A204.1 (cell line): ENCODE measurements around the gene PITHD1.
"Not testable (repeated sequence)": the region's sequence is repeated elsewhere in the genome, so short reads cannot be mapped to it uniquely, and the experiment has no call there.

Experiments
- FAIRE-seq: peaks from 2 replicates; lab custom pipeline; 2012; peaks lifted over from hg19 to GRCh38; lab: Jason Lieb, UNC

Gene PITHD1

DNA sequence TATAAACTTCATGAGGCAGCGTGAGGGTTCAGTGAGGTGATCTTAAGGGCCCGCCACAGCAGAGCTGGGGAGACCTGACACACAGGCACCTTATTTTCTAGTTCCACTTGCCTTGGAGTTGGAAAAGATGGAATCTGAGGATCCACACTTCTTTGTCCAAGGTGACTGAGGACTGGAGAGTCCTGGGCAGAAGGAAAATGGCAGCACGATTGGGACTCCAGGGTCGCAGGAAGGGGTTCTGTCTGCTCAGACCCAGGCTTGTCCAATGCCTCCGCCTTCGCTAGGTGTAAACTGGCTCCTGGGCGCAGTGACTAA, 21.0 kb downstream of the PITHD1 start:
- FAIRE-seq, result no peak

DNA sequence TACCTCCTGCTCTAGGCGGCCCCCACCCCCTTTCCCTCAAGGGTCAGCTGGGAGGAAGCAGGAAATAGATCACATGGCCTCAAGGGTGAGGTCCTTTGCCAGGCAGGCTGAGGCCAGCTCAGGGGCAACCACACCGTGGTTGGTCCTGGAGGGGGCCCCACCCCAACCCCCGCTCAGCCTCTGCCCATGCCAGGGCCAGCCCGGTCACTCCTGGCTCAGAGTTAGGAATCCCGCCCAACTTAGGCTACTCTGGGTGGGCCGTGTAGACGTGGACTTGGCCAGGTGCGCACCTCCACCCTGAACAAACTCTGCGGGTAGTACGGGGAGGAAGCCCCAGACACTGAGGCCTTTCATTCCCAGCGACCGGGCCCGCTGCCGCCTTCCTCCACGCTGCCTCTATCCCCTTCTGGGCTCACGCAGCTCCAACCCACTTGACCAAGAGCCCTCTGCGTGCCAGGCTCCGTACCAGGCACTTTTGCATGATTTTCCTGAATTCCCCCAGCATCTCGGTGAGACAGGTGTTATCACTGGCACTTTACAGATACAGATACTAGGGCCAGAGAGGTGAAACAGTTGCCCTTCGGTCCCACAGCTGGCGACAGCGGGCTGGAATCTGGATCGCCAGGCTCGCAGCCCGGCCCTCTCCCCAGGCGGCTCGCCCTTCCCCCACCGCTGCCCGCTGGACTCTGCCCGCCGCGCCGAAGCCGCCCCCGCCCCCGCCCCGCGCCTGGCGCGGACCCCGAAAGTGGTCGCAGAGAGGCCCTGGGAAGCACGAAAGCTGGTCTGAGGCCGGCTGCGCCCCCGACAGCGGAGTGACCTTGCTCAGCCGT, 21.6 kb downstream of the PITHD1 start:
- no peak for FAIRE-seq

DNA sequence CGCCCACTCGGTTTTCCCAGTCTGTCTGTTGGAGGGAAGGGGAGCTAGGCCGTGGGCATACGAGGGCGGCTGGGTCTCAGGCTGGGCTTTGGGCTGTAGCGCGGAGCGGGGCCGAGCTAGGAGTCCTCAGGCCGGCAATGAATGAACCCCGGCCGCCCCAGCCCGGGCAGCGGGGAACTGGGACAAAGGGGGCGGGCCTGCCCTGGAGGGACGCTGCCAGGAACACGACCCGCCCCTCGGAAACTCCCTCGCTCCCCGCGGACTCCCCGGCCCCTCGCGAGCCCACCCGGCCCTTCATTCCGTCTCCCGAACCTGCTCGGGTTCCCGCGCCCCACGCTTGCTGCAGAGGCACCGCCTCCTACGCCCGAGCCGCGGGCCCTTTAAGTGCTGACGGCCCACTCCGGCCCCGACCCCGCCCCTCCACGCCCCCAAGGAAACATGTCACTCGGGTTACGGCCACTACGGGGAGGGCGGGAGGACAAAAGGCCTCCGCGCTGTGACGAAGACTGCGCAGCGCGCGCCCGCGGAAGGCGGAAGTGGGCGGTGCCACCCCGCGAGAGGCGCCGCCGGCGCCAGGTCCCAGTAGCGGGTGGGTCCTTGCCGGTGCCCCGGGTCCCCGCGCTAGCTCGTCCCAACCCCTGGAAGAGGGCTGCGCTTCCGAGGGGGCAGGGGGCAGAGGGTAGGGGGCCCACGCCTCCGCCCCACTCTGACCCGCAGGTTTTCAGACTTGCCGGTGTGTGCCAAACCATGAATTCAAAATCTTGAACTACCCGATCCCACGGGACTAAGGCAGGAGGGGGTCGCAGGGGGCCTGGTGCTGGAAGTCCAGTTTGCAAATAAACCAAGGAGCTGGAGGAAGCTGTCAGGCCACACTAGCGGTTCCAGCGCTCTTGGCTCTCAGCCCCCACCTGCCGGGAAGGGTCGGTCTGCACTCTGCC, 22.5 kb downstream of the PITHD1 start, which contains the start of gene GALE:
GALE (minus strand) TSS at position 355 of the 938 bp plus-strand sequence. CDS start 1,747 bp downstream, outside the sequence.
- FAIRE-seq, result no peak

DNA sequence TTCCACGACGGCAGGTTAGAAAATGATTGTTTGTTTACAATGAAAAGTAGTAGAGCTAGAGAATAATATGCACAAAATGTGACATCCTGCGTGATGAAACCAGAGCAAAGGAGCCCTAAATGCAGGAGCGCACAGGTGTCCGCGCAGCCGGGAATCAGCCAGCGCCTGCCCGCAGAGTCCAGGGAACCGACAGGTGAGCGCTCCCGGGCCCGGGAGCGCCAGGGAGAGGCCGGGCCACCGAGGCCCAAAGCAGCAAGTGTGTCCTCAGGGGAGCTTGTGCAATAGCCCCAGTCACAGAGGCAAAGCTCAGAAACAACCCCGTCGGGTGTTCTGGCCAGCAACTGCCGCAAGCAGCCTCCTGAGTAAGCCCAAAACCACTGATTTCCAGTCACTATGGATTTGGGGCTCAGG, 23.1 kb downstream of the PITHD1 start:
- no peak for FAIRE-seq

DNA sequence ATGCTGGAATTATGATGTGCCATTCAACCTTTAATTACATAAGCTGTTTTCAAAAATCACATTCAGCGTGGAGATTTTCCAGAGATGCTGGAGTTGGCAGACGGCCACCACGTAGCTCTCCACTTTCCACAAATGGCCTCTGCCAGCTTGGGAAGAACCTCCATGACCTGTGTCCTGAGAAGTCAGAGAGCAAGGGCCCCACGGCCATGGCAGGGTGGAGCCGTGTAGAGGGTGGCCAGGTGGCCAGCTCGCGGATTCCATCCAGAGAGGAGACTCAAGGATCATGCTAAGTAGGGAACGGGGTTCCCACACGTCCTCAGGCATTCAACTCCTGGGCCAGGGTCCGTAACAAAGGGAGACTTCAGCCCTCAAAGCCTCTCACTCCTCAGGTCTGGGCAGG, 23.7 kb downstream of the PITHD1 start:
- no peak for FAIRE-seq

DNA sequence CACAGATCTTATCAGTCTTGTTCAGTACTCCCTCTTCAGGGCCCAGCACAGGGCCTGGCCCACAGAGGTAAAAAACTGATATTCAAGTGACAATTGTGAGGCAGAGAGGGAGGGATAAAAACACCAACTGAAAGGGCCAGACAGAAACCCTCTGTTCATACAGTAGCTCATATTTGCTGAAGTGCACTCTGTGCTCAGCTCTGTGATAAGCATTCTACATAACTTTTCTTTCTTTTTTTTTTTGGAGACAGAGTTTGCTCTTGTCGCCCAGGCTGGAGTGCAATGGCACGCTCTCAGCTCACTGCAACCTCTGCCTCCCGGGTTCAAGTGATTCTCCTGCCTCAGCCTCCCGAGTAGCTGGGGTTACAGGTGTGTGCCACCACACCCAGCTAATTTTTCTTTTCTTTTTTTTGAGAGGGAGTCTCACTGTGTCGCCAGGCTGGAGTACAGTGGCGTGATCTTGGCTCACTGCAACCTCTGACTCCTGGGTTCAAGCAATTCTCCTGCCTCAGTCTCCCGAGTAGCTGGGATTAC, 24.7 kb downstream of the PITHD1 start:
- FAIRE-seq, result not testable (repeated sequence)

DNA sequence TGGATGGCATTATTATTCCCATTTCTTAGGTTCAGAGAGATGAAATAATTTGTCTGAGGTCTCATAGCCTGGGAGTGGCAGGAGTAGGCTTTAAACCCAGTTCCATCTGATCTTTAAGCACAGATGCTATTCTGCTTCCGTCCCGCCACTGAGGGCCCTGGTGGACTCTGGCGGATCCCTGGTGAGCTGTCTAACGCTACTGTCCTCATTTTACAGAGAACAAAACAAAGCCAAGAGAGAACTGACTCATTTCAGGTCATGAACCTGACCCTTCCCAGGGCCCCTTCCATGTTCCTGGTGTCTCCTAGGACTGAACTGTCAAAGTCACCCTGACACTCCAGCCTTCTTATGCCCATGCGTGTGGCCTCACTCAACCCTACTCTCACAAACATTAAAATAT, 25.5 kb downstream of the PITHD1 start:
- FAIRE-seq, result no peak

DNA sequence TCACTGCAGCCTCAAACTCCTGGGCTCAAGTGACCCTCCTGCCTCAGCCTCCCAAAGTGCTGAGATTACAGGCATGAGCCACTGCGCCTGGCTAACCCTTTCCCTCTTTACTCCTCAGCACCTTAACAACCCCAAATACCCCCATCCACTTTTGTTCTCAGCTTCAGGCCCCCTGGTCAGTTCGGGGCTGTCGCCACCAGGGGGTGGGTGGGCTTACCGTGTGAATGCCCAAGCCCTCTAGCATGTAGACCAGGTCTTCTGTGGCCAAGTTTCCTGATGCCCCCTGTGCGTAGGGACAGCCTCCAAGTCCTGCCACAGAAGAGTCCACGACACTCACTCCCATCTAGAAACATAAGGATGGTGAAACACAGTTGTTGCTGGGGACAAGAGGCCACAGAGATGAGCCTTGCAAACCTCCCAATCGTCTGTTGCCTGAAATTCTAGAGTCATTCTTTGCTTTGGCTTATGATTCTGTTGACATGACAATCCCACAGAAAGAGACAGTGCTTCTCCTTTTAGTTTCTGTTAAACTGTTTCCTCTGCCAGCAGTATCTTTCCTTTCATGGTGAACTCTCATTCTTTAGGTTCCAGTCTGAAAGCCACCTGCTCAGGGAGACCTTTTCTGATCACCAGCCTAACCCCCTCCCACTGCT, 26.1 kb downstream of the PITHD1 start:
- no peak for FAIRE-seq

DNA sequence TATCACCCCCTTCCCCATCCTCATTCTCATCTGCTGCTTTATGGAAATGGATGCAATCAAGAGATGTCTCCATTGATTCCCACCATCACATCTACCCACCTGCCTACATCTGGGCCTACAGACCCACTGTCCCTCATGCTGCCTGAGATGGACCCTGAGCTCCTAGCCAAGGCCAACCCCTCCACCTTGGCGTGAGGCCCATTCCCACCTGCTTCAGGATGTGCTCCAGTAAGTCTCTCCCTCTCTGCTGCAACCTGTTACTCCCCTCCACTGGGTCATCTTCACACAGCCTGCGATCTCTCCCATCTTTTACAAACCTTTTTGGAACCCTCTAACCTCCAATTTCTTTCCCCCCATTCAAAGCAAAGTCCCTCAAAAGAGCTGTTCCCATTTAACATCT, 26.8 kb downstream of the PITHD1 start:
- no peak for FAIRE-seq

DNA sequence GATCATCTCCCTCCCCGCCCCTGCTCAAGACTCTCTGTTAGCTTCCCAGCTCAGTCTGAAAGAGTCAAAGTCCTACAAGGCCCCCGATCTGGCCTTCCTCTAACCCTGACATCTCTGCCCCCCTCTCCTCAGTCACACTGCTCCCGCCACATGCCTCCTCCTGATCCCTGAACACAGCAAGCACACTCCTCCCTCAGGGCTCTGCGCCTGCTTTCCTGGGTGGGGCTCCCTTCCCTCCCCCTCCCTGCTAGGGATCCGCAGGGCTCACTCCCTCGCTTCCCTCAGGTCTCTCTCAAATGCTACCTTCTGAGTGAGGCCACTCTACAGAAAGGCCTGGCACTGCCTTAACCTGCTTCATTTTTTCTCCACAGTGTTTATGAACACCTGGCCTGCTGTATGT, 28.1 kb downstream of the PITHD1 start:
- FAIRE-seq, result no peak

DNA sequence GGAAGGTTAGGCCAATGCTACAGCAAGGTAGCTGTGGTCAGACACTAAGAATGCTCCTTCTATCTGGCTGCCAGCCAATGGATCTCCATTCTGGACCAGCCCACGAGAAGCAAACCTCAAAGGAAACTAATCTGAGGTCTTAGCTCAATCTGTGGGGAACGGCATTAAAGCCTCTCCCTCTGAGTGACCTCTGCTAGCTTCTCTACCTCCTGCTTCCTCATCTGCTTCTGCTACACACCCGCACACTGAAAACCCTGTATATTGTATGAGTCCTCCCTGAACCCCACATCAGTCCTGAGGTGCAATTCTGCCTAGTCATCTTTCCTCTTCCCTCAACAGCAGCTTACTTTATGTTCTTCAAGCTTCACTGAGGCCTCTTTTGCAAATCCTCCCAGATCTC, 29.2 kb downstream of the PITHD1 start:
- no peak for FAIRE-seq

DNA sequence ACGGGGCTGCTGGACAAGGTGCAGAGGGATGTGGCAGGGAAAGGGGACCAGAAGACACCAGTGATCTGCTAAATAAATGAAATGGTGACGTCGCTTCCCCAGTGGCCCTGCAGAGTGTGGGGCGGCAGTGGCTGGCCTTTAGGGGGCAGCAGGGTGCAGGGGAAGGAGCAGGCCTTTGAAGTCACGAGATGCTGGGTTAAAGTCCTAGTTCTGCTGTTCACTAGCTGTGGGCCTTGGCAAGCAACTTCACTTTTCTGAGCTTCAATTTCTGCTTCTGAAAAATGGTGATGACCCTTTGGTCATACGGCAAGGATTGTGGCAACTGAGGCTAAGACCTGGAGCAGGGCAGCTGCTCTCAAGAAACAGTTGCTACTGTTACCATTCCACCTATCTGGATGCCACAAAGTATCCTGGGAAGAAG, 31.5 kb downstream of the PITHD1 start:
- no peak for FAIRE-seq

DNA sequence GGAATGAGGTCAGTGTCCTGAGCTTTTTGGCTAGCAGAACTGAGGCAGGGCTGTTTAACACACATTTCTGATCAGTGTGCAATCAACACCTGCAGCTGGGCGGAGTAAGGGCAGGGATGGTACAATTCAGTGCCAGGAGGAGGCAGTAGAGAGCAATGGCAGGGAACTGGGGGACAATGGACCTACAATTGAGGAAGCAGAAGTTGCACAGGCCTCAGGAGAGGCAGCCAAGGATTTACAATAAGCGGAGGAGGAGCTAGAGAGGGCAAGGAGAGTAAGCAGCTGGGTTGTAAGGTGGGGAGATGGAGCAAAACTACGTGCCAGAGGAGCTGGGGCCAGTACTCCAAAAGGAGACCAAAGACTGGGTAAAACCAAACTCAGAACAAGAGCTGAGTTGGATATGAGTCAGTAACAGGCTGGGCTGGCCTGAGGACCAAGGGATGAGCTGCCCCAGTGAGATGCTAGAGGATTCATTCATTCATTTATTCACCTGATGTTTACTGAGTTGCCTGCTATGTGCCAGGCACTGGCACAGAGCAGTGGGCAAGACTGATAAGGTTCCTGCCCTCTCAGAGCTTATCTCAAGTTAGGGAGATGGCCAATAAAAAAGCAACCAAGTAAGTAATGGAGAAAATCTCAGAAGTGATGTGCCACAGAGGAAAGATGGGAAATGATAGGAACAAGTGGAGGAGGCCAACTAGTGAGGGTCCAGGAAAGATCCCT, 32.8 kb downstream of the PITHD1 start:
- no peak for FAIRE-seq

DNA sequence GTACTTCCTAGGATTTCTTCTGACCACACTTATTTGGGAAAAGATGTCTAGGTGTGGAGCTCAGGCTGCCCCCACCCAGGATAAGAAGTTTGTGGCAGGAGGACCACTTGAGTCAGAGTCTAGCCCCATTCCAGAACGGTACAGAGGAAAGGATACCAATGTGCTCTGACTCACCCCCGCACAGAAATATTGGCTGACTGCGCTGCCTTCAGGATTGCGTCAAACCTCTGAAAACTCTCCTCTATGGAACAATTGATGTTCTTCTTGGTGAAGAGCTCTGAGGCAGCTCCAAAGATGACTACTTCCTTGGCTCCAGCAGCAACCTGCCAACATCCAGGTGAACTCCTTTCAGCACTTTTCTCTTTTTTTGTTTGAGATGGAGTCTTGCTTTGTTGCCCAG, 35.8 kb downstream of the PITHD1 start:
- FAIRE-seq, result no peak

DNA sequence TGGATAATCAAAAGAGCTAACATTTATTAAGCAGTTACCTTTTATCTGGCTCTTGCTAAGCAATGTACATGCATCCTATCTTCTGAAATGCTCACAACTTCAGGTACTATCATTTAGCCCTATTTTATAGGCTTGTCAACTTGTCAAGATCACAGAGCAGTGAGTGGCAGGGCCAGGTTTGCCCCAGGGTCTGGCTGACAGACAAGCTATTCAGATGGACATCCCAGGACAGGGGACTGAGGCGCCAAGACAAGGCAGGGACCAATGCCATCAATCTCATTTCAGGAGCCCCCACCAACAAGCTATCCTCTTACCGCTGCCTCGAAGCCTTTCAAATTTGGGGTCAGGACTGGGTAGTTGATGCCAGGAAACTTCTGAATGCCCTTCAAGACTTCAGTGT, 38.1 kb downstream of the PITHD1 start:
- FAIRE-seq, result no peak

DNA sequence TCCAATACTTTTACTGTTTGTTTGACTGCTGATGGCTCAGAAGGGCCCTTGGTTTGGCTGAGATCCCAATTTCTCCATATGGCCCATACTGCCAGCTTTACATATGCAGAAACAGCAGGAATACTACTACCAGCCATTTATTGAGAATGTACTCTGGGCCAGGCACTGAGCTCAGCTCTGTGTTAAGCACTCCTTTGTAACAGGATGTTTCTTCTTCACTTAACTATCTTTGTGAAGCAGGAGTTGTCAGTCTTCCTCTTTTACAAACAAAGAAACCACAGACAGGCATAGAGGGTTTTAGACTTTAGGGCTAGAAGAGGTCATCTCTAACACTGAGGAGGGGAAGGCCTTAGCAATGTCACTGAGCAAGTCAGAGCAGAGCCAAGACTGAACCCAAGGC, 38.7 kb downstream of the PITHD1 start:
- no peak for FAIRE-seq

DNA sequence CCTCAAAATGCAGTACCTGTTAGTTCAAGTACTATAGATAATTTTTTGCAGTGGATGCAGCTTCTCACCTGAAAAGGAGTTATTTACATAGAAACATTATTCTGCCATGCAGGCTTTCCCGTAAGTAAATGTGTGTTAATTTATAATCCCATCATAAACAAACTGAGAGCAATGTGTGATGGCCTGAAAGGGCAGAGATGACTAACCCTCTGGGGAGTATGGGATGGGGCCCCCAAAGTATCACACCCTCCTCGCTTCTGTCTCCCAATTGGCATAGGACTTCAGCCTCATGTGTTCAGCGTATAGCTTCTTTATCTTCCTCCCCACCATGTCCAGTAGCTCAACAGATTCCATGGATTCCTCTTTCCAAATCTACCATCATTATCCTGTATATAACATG, 39.4 kb downstream of the PITHD1 start:
- no peak for FAIRE-seq

DNA sequence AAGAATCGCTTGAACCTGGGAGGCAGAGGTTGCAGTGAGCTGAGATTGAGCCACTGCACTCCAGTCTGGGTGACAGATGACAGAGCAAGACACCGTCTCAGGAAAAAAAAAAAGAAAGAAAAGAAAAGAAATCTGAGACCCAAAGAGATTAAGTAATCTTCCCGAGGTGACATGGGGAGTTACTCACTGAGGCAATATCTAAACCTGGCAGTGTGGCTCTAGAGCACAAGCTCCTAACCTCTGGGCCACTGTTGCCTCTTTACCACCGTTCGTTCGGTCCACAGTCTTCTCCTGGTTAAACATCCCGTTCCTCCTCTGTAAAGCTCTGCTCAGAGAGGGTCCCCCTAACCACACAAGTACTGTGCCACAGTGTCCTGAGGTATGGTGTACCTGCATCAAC, 45.5 kb downstream of the PITHD1 start:
- FAIRE-seq, result no peak

DNA sequence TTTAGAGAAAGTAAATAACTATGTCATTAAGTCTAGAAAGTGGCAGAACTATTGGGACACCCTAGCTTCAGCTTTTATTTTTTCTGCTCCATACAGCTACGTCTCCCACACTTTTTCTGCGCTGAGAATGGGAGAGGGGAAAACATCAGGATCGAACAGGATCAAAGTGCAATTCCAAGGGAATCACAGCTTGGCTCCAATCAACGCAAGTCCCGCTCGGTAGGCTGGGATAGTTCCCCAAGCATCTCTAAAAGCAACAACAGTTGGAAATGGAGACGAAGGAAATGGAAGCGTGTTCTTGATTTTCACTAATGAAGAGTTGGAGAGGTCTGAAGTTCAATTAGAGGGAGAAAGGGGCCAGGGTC, 46.5 kb downstream of the PITHD1 start:
- no peak for FAIRE-seq

DNA sequence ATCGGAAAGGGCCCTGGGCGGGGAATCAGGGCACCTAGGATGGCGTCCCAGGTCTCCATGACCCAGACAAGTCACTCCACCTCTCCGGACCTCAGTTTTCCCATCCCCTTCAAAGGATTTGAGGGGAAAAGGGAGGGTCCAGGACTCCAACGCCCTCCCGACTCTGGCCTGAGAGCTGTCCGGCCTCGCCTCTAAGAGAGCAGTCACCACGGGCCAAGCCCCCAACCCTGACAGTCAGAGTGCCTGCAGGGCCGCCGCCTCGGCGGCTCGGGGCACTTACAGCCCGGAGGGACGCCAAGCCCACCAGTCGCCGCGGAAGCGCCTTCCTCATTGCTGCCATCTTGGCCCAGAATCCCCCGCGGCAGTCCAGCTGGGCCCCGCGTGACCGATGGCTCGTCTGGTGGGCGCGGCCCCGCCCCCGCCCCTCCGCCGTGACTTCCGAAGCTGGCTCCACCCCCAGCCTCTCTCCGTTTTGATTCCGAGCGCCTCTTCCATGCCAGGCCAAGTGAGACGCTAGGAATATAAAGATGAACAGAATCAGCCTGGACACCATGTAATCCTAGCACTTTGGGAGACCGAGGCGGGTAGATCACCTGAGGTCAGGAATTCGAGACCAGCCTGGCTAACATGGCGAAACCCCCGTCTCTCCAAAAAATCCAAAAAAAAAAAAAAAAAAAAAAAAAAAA, 47.0 kb downstream of the PITHD1 start, which contains the start of gene HMGCL:
HMGCL (minus strand) TSS at position 354 of the 686 bp plus-strand sequence; CDS start at position 340, 14 bp downstream.
- FAIRE-seq, result no peak
